Islet precursor cell (in vitro differentiated cells): ENCODE measurements around the gene CYSLTR2.
A peak's percentile ranks its signal among the peaks of the same experiment; 100 is the strongest.

Source experiments
- DNase-seq: peaks from one replicate; pipeline ENCODE4 v3.0.0-alpha.2; 2018

CYSLTR2 gene

DNA sequence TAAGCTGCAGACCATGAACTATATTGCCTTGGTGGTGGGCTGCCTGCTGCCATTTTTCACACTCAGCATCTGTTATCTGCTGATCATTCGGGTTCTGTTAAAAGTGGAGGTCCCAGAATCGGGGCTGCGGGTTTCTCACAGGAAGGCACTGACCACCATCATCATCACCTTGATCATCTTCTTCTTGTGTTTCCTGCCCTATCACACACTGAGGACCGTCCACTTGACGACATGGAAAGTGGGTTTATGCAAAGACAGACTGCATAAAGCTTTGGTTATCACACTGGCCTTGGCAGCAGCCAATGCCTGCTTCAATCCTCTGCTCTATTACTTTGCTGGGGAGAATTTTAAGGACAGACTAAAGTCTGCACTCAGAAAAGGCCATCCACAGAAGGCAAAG, 53.7 kb downstream of the CYSLTR2 start:
- DNase-seq = no peak

GRCh38 chr13:48708764-48709163, 55.0 kb downstream of the CYSLTR2 start:
- no peak for DNase-seq

GRCh38 chr13:48709213-48709612, 55.5 kb downstream of the CYSLTR2 start:
- DNase-seq = no peak

DNA sequence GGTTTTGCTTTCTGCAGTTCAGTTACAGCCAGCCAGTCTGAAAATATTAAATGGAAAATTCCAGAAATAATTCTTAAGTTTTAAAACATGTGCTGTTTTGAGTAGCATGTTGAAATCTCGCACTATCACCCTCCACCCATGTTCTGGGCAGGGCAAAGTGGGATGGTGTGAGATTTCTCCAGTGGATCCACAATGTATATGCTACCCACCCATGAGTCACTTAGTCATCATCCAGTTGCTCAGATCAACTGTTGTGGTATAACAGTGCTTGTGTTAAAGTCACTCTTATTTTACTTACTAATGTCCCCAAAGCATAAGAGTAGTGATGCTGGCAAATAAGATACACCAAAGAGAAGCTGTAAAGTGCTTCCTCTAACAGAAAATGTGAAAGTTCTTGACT, 56.4 kb downstream of the CYSLTR2 start:
- DNase-seq = no peak

GRCh38 chr13:48712141-48712540, 58.4 kb downstream of the CYSLTR2 start:
- DNase-seq = no peak

DNA sequence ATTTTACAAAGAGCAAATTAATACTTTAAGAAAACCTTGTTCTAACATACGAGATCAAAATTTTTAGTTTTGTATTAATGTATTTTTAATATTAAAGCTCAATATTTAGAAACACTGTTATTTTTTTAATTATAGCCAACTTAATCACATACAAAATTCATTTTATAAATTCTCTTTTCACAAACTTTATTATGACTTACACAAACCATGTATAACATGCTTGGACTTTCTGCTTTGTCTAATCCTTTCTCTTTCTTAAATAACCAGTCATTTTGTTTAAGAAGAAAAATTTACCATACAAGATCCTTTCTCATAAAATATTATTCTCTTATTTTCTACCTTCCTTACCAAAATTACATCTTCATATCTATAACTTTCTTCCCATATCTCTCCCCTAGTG, 62.2 kb downstream of the CYSLTR2 start:
- no peak for DNase-seq

GRCh38 chr13:48720621-48721020, 66.9 kb downstream of the CYSLTR2 start:
- no peak for DNase-seq

DNA sequence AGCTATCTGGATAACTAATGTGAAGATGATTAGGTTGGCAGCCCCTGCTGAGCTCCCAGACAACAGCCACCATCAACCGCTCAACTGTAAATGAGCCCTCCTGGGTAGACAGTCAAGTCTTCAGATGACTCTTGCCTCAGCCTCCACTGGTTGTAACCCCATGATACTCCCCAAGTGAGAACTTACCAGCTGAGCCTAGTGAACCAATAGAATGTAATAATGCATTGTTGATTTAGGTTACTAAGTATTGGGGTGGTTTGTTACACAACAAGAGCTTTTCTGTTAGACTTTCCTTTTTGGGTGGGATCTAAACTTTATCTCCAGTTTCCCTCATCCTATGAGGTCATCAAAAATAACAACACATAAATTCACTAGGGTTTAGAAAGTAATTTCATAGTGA, 69.4 kb downstream of the CYSLTR2 start:
- DNase-seq = no peak

DNA sequence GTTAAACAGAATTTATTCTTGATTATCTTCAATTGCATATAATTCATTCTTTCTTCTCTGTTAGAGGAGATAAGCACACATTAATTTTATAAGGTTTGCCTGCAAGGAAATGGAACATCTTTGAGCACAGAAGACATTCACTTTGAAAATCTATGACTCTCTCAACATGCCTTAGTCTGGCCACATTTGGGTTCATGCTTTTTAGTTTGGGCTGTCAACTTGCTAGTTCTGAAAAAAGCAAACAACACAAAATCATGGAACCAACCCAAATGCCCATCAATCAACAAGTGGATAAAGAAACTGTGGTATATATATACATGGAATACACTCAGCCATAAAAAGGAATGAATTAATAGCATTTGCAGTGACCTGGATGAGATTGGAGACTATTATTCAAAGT, 71.5 kb downstream of the CYSLTR2 start:
- DNase-seq = no peak

GRCh38 chr13:48726711-48727110, 73.0 kb downstream of the CYSLTR2 start:
- DNase-seq = no peak

- no peak for DNase-seq
Observed at GRCh38 chr13:48727241-48728011, 73.7 kb downstream of the CYSLTR2 start.

- no peak for DNase-seq
Observed at GRCh38 chr13:48728226-48728625, 74.5 kb downstream of the CYSLTR2 start.

- no peak for DNase-seq
Observed at GRCh38 chr13:48728876-48729275, 75.1 kb downstream of the CYSLTR2 start.

- DNase-seq = no peak
Observed at GRCh38 chr13:48729856-48730255, 76.1 kb downstream of the CYSLTR2 start.

DNA sequence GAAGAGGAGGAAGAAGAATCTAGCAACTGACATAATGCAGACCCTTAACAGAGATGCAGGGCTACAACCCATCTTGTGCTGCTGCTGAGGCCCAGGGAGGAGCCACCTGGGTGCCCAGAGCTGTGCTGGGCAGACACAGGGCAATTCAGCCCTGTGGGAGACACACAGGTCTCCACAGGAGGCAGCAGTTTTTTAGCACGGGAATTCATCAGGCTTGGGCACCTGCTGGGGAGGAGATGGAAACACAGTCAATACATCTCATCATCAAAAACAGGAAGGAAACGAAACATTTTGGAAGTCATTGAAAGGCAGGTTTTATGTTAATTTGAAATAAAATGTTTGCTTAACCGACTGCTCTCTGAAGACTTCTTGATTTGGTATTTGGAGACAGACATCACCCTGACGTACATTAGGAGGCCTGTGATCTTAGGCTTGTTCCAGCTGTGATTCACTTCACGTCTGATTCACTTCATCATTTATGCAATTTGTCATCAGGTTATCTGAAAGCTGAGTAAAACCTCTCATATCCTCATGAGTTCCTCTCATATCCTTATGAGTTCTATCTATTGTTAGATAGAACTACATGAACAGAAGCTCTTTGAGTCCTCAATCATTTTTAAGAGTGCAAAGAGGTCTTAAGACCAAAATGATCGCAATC, 77.4 kb downstream of the CYSLTR2 start:
- no peak for DNase-seq

DNA sequence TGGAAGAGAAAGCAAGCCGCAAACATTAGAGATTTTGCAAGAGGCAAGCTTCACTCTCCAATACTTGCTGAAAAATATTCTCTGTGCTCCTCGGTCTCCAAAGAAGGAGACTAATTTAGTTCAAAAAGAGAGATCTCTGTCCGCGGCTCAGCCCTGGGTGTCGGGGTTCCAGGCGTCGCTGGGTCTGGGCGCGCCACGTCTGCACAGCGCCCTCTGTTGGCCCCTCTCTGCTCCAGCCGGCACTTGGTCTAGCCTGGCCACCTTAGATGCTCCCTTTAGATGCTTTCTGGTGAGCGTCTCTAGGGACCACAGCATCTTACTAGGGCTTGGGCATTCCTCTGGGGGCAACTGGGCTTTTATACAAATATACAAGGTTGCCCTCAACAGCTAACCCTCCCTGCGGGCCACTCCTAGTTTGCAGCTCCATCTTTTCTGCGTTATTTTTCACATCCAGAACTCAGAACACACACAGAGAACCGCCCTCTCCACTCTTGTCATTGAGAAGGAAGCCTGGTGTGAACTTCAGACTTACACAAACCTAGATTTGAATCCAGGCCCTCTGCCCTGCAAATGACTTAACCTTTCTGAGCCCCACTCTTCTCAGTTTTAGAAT, 78.3 kb downstream of the CYSLTR2 start:
- DNase-seq = peak; percentile 64

GRCh38 chr13:48733739-48734335, 80.1 kb downstream of the CYSLTR2 start:
- no peak for DNase-seq

- DNase-seq = no peak
Observed at GRCh38 chr13:48735571-48735970, 81.8 kb downstream of the CYSLTR2 start.

- no peak for DNase-seq
Observed at GRCh38 chr13:48737689-48738088, 84.0 kb downstream of the CYSLTR2 start.

- no peak for DNase-seq
Observed at GRCh38 chr13:48738311-48738710, 84.6 kb downstream of the CYSLTR2 start.

DNA sequence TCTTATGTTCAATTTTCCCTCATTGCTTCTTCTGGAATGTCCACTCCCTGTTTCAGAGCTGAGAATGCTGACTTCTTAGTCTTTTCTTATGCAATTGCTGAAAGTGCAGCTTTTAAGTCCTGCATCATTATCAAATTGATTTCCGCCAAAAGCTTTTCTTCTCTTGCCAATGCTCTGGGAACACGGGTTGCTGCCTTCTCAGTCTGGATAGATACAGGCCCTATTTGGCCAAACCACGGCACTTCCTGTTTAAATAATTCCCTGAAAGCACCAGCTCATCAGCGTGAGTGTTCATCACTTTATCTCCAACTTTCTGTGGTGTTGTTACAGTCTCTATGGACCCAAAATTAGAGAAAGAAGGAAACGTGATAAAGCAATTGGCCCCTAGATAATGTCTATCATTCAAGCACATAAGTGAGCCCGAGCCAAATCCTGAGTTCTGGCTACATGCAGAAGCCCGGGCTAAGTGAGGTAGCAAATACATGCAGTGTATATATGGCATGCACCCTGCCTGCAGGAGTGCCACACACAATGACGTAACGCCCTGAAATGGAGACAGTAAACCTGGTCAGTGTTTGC, 85.7 kb downstream of the CYSLTR2 start:
- DNase-seq = no peak

- DNase-seq = no peak
Observed at GRCh38 chr13:48741377-48741776, 87.6 kb downstream of the CYSLTR2 start.

DNA sequence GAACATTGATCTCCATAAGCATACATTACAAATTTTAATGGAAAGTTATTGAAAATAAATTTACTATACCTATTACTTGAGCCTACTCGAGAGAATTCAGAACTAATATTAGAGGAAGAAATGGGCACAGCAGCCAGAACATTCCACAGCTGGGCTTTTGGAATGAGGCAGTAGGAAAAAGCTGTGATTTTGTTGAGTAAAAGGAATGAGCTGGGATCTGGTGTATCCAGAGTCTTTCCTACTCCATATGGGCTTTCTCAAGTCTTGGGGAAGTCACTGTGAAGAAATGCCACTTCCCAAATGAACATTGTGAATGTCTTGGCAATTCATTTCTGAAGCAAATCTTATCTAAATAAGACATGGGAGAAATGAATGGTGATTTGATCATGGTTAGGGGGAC, 93.1 kb downstream of the CYSLTR2 start:
- DNase-seq = no peak
